ENCODE results near the gene VAV3. TPM values are rescaled to one million over a fixed set of nuclear protein-coding genes. Genes with fewer than 3 reads are reported as not detected.
A peak's percentile ranks its signal among the peaks of the same experiment; 100 is the strongest.

Gene VAV3
- total RNA-seq, 1 experiment from 2014 or later, result 3.8 TPM

- DNase-seq (ENCODE audit: low read depth), result no peak
Measured at GRCh38 chr1:107590900-107591622, 373.9 kb downstream of the VAV3 start.

DNA sequence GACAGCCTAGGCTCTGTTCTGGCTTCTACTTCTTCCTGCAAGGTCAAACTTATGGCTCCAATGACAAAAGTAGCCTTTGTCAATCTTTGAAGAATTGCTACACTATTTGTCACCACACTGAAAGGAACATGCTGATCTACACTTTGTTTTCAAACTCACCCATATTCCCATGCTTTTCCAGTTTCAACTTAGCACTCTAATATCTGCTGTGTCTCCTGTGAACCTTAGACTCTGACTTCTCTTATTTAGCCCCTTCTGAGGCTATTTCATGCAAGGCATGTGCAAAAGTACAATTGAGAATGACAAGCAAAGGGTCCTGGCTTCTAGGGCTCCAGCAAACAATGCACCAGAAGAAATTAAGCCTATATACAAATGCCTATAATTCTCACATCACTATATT lies 374.9 kb downstream of the VAV3 start:
- DNase-seq (ENCODE audit: low read depth), result no peak

DNA sequence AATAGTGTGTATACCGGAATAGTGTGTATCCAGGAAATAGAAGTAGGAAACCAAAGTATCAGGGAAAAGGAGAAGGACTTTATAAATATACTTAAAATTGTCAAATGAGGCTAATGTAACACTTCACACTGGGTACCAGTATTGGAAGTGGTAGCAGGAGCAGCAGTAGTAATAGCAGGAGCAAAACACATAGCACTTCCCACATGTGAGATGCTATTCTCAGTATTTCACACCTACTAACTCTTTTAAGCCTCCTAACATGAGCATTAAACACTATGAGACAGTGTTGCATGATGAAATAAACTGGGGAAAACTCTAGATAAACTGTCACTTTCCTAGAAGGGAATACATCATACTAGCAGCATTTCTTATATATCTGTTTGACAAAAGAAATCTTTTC lies 376.7 kb downstream of the VAV3 start:
- no peak for DNase-seq (ENCODE audit: low read depth)

DNA sequence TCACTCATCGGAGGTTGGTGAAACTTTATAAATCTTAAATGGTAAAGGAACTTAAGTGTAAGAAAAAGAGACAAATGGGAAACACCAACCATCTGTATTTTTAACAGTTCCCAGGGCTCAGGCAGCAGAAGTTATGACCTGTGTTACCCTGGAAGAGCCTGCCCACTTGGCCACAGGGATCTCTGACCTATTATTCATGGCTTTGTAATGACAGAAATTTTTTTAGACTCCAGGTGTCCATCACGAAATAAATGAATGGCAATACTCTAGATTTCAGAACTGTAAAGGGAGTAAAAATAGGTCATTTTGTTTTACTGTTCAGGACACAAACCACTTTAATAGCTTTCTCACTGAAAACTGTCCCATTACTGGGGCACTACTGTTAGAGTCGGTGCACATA lies 389.8 kb downstream of the VAV3 start:
- DNase-seq (ENCODE audit: low read depth), result no peak

- DNase-seq (ENCODE audit: low read depth), result no peak
Measured at GRCh38 chr1:107574044-107574443, 390.9 kb downstream of the VAV3 start.

- peak; percentile 58 for DNase-seq (ENCODE audit: low read depth)
Measured at GRCh38 chr1:107572674-107573211, 392.2 kb downstream of the VAV3 start.

DNA sequence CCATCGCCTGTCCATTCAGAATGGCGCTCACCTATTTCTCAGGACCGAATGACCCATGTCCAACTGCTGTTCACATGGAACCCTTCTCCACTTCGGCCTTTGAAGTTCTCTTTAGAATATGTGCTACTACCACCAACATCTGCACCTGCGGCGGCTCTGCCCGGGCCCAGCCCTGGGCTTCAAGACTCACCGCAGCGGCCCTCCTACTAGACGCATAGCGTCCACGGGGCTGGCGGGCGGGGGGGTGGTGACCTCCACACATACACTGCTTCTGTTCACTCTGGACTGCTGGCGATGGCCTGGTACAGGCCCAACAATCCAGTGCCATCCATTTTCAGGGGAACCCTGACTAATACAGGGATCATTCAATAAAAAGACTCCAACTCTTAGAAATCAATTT lies 394.2 kb downstream of the VAV3 start:
- DNase-seq (ENCODE audit: low read depth), result no peak

DNA sequence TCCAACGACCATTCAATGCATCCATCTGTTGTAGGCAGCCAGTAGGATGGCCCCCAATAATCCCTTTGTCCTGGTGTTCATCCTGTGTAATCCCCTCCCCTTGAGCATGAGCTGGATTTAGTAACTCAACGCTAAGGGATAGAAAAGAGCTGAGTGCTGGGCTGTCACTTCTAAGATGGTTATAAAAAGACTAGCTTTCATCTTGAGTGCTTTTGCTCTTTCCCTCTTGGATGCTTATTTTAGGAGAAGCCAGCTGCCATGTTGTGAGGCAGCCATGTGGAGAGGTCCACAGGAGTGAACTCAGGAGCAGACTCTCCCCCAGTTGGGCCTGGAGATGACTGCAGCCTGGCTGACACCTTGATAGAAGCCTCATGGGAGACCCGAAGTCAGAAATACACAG lies 401.5 kb downstream of the VAV3 start:
- DNase-seq (ENCODE audit: low read depth), result no peak

DNA sequence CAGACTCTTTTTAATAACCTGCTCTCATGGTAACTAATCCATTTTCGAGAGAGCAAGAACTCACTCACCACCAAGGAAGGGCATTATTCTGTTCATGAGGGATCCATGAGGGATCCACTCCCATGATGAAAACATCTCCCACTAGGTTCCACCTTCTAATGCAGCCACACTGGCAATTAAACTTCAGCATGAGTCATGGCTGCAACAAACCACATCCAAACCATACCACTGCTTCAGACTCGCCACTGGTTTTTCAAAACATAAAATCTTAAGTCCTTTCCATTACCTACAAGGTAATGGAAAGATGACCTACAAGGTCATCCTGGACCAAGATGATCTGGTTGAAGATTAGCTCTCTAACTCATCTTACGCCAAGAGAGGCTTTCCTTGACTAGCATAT lies 405.1 kb downstream of the VAV3 start:
- DNase-seq (ENCODE audit: low read depth), result peak; percentile 56

- no peak for DNase-seq (ENCODE audit: low read depth)
Measured at GRCh38 chr1:107557095-107557494, 407.9 kb downstream of the VAV3 start.

GRCh38 chr1:107555578-107555977 lies 409.4 kb downstream of the VAV3 start:
- no peak for DNase-seq (ENCODE audit: low read depth)

DNA sequence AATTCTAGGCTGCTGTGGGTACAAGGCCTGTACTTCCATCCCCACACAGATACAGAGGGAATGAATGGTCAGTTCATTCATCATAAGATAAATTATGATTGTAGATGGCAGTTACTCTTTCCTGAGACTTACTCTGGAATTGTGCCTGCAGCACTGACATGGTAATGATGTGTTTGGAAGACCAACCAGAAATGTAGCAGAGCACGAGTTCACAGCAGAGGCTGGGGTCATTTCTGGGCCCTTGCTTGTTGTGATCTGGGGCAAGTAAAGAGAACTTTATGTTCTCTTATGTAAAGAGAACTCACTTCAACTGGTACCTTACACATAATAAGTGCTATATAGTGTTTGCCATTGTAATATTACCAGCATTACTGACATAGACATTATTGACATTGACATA lies 412.2 kb downstream of the VAV3 start:
- DNase-seq (ENCODE audit: low read depth), result no peak

DNA sequence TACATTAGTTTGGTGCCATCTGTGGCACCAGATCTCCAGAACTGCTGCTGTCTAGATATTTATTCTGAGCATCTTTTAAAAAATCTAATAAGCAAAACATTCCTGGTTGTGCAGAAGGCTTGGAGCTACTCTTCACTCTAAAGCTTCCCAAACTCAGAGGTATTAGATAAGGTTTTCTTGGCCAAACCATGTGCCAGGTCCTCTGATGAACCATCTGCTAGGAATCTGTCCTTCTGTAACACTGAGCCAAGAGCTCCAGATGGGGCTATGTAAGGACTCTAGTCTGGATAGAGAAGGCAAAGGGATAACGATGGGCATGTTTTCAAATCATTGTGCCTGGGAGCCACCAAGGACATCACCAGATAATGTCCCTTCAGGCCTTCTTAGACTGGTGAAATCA lies 413.5 kb downstream of the VAV3 start:
- no peak for DNase-seq (ENCODE audit: low read depth)

- no peak for DNase-seq (ENCODE audit: low read depth)
Measured at GRCh38 chr1:107550358-107550757, 414.6 kb downstream of the VAV3 start.

- DNase-seq (ENCODE audit: low read depth), result no peak
Measured at GRCh38 chr1:107549152-107549810, 415.7 kb downstream of the VAV3 start.

DNA sequence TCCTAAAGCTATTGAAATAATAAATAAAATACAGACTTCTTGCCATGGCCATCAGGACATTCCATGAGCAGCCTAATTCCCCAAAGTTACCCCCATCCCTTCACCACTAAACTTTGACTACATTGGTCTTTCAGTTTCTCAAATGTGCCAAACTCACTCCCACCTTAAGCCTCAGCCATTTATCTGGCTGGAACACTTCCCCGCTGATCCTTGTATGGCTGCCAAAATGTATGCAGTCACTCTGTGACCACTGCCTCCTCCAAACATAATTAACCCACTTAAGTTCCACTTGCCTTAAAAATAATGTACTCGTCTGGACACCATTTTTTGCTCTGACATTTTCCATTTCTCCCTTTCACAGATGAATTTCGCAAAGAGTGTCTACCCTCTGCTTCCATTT lies 416.7 kb downstream of the VAV3 start:
- DNase-seq (ENCODE audit: low read depth), result peak; percentile 39

DNA sequence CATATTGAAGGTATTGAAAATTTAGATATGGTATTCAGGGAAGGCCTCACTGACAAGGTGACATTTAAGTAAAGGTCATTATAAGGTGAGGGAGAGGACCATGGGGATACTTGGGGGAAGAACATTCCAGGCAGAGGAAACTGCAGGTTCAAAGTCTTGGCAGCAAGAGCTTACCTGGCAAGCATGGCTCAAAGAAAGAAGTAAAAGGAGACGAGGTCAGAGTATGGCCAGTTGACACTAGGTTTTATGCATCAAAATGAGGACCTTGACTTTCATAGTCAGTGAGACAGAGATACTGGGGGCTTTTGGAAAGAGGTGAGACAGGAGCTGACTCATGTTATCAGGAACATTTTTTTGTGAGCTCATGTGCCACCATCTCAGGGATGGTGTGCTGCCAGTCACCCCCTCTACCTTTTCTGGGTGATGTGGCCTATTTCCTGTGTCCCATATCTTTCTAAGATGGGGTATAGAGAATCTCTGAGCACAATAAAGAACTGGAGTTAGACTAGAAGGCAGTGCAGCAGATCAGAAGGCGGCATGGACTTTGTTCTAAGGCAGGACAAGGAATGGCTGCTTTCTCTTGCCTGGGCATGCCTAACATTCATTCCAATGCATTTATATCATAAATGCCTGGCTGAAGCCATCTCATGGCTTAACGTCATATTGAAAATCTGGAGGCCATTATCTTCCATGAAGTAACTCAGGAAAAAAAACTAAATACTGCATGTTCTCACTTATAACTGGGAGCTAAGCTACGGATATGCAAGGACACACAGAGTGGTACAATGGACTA lies 417.4 kb downstream of the VAV3 start:
- no peak for DNase-seq (ENCODE audit: low read depth)

- no peak for DNase-seq (ENCODE audit: low read depth)
Measured at GRCh38 chr1:107546576-107546975, 418.4 kb downstream of the VAV3 start.

GRCh38 chr1:107545879-107546278 lies 419.1 kb downstream of the VAV3 start:
- no peak for DNase-seq (ENCODE audit: low read depth)

DNA sequence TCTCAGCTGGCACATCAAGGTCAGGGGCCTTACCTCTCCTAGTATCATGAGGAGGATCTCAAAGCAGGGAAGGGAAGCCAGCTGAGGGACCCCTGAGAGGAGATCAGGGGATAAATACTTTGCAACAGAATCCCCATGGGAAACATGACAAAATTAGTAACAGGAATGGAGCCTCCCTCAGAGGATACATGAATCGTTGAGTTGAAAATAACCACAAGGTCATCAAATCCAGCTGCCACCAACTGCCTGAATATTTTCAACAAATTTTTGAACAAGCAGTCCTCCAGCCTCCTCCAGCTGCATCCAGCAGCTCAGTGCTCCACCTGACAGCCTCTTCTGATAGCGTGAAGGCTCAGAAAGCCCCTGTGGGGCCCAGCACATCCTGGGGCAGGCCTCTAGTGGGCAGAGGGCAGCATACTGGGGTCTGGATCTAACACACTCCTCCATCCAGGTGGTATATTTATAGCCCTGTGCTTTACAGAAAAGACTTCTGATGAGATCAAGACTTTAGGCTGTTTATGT lies 419.9 kb downstream of the VAV3 start:
- DNase-seq (ENCODE audit: low read depth), result no peak

- no peak for DNase-seq (ENCODE audit: low read depth)
Measured at GRCh38 chr1:107544285-107544684, 420.7 kb downstream of the VAV3 start.

- DNase-seq (ENCODE audit: low read depth), result no peak
Measured at GRCh38 chr1:107541412-107541811, 423.6 kb downstream of the VAV3 start.
